HTR-8/SVneo (cell line): ENCODE results near the gene SOD3.

Experiments used
- DNase-seq: peaks from one replicate; pipeline ENCODE4 v3.0.0; 2011; ENCODE audit warnings: low spot score, mixed read lengths; ENCODE audit not compliant: insufficient read length
- FAIRE-seq: peaks from 2 replicates; lab custom pipeline; 2011; peaks lifted over from hg19 to GRCh38; lab: Jason Lieb, UNC

The SOD3 gene

GRCh38 chr4:24837781-24838180 lies 42.4 kb downstream of the SOD3 start:
- no peak for FAIRE-seq
- DNase-seq = no peak

GRCh38 chr4:24840362-24840761 lies 45.0 kb downstream of the SOD3 start:
- no peak for FAIRE-seq
- no peak for DNase-seq

GRCh38 chr4:24840826-24841543 lies 45.6 kb downstream of the SOD3 start:
- FAIRE-seq (no peak), DNase-seq (no peak)

- FAIRE-seq = no peak
- no peak for DNase-seq
These were observed 47.0 kb downstream of the SOD3 start for GRCh38 chr4:24842356-24842755.

GRCh38 chr4:24843096-24843495 lies 47.7 kb downstream of the SOD3 start:
- FAIRE-seq = no peak
- DNase-seq = no peak

- FAIRE-seq (no peak), DNase-seq (no peak)
These were observed 49.8 kb downstream of the SOD3 start for GRCh38 chr4:24845132-24845531.

GRCh38 chr4:24845902-24846301 lies 50.5 kb downstream of the SOD3 start:
- DNase-seq = no peak
- FAIRE-seq = no peak

GRCh38 chr4:24846716-24847115 lies 51.3 kb downstream of the SOD3 start:
- DNase-seq (no peak), FAIRE-seq (no peak)

- FAIRE-seq = no peak
These were observed 54.0 kb downstream of the SOD3 start for GRCh38 chr4:24849351-24849750.

GRCh38 chr4:24849756-24850155 lies 54.4 kb downstream of the SOD3 start:
- no peak for FAIRE-seq
- DNase-seq = no peak

More at GRCh38 chr4:24849351-24849750, 54.0 kb downstream of the SOD3 start:
- DNase-seq = no peak
